ENCODE measurements around the gene GGNBP2.

GRCh38 chr17:36524428-36524876, 20.3 kb upstream of the GGNBP2 start:
- TF ChIP-seq CTCF (IDR thresholded peaks at IDR 0.05): no peak
- no peak for TF ChIP-seq EP300 (IDR thresholded peaks at IDR 0.05)

Data from esophagus muscularis mucosa (tissue), 3 donors.